HEK293T (cell line): ENCODE data around the gene PMEL.

ENCODE experiments used
- ELF4 ChIP-seq: fragments of 450-650 bp; IDR thresholded peaks from 2 replicates; pipeline ENCODE4 v1.6.1; 2017; ENCODE audit warnings: antibody characterized with exemption
- SP1 ChIP-seq: fragments of 450-650 bp; IDR thresholded peaks from 2 replicates; pipeline ENCODE4 v1.6.1; 2017
- SUZ12 ChIP-seq: fragments of 450-650 bp; IDR thresholded peaks from 2 replicates; pipeline ENCODE4 v1.6.1; 2016; ENCODE audit warnings: mild to moderate bottlenecking
- TARDBP ChIP-seq: fragments of 450-650 bp; IDR thresholded peaks from 2 replicates; pipeline ENCODE4 v1.6.1; 2016
- ZNF384 ChIP-seq: fragments of 450-650 bp; IDR thresholded peaks from 2 replicates; pipeline ENCODE4 v1.6.1; 2016

DNA sequence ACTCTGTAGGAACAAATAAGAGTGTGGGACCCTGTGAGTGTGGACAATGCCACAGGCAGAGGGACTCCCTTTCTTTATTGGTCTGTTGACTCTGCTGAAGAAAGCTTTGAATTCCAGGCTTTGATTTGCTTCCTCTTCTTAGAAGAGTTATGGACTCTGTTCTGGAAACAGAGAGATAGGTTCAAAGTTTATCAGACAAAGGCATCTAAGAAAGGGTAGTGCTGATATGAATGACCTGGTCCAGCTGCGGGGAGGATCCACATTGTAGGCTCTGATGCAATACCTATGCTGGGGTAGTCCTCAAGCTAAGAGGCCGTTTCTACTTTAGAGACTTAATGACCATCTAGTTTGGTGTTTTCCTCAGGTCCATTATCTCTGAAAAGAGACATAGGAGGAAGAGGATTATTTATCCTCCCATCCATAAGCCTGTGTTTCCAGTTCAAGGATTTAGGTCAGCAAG is 44.3 kb upstream of the PMEL start:
- no peak for TF ChIP-seq ELF4
- no peak for TF ChIP-seq ZNF384
- TF ChIP-seq SP1 = no peak
- TF ChIP-seq SUZ12 = no peak
- TF ChIP-seq TARDBP = no peak
